GM21360 (cell line): ENCODE data around the gene PPM1L.
A peak's percentile ranks its signal among the peaks of the same experiment; 100 is the strongest.

Source experiments
- ATAC-seq: cut with Tn5 transposase; IDR thresholded peaks from one replicate; pipeline ENCODE4 v1.9.1; 2021; ENCODE audit warnings: mild to moderate bottlenecking, moderate library complexity; ENCODE audit not compliant: unreplicated experiment

PPM1L gene

DNA sequence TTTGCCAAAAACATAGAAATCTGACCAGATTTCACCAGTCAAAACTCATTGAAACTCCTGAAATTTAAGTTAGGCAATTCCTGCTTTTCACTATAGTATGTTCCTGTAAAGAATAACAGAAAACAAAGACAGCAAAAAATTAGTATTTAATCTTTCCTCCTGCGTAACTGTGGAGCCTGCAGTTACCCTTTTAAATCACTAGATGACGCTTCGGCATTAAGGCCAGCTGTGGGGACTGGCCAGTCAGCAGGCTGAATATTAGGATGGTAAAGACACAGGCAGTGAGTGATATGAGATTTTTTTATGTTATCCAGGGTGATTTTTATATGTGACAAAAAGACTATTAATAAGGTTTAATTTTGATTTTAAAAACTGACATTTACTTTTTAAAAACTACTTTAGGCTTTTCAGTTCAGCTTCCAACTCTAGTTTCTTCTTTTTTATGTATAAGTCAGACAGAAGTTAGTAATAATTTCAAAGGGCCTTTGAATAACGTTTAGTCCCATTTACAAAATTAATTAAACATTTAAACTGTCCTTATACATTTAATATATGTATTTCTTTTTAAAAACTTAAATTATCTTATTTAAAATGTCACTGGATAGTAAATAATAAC lies 165.1 kb downstream of the PPM1L start:
- peak; percentile 95 for ATAC-seq

DNA sequence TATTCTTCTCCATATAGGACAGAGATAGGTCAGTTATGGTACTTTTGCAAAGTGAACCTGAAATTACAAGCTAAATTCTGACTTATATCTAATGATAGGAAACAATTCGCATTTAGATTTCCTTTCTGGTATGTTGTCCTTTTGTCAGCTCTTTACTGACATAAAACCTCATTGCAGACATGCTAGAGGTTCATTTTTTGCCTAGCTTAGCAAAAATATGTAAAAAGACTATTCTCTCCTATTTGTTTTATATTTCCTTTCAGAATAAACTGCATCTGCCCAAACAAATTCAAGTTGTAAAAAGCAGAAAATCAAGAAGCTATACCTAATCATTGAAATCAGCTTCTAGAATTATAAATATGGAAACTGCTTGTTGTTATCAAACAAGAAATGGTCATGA lies 168.7 kb downstream of the PPM1L start:
- no peak for ATAC-seq

DNA sequence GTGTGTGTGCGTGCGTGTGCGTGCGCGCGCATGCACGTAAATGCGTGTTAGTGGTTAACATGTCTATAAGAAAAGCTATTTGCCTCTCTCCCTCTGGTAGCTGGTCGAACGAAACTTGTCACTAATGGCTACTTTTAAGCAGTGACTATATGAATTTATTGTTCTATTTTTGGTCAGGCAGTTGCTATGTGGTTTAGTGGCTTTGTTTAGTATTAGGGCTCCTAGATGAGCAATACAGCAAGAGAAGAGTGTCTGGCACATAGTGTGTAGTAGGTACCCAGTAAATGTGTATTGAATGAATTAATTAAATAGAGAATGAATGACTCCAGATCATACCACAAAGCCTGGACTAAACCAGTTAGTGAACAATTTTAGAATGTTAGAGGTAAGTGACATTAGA lies 171.6 kb downstream of the PPM1L start:
- no peak for ATAC-seq

DNA sequence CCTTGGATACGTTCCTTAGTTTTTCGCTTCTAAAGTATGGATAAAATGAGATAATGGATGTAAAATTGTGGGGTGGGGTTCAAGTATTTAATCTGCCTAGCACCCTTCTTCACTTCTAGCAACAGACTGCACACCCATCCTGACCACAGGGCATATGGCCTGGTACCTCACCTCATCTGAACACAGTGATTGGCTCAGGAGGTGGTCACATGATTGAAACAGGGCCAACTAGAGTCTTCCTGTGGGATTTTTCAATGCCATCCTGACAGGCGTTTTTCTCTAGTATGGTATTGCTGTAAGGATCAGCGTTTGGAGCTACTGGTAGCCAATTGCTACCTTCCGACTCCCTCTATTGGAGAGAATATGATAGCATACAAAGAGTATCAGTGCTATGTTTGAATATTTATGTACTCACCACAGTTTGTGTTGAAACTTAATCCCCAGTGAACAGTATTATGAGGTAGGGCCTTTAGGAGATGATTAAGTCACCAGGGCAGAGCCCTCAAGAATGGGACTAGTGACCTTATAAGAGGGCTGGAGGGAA lies 172.2 kb downstream of the PPM1L start:
- no peak for ATAC-seq

DNA sequence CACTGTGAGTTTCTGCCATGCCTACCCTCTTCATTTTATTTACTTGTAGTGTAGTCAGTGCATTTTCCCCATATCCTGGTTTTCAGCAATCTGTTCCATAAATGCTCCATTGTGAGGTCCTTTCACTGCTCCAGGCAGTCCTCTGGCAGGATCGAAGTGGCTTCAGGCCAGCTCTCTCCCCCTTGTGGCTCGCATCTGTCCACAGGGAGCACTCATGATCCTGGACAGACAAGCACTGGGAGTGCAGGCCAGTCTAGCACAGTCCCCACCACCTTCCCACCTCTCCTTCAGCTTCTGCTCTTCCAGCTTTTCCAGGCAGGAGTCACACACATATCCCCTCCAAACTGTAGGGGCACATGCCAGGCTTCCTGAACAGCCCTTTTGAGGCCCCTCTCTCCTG lies 173.6 kb downstream of the PPM1L start:
- no peak for ATAC-seq

DNA sequence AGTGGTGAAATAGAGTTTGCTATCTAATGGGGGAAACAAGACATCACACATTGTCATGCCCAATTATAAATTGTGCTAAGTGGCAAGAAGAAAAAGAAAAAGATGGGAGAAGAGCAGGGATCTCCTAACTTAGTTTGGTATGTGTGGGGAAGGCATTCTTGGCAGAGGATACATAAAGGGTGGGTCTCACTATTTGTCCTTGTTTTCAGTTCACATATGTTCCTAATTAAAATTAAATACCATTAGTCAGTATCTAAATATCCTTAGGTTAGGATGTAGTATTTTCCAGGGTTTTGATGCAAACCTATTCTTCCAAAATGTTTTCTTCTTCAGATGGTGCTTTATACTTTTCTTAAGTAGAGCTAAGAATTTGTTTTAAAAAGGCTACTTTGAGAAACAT lies 175.4 kb downstream of the PPM1L start:
- no peak for ATAC-seq

GRCh38 chr3:160935413-160936095 lies 179.5 kb downstream of the PPM1L start:
- no peak for ATAC-seq

DNA sequence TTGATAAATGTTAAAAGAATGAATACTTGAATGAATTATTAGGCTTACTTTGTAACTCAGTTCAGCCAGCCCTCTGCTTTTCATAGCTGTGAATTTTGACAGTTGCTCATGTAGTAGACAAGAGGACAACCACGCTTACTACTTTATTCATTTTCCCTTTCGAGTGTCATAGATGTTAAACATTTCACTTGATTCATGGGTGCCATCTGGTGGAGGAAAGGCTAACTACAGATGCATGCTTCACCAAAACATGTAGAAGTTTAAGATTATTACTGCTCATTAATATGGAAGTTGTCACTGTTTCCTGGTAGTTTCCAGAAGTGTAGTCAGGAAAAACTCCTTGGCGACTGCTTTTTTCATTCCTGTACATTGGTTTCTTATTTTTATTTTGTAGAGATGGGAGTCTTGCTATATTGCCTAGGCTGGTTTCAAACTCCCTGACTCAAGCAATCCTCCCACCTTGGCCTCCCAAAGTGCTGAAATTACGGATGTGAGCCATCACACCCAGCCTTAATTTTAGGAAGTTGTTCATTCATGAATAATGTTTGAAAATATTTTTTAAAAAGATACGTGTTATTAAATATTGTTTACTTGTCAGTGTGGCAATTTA lies 186.0 kb downstream of the PPM1L start:
- peak; percentile 75 for ATAC-seq

- no peak for ATAC-seq
Observed at GRCh38 chr3:160943996-160944395, 188.0 kb downstream of the PPM1L start.

GRCh38 chr3:160945336-160945735 lies 189.3 kb downstream of the PPM1L start:
- no peak for ATAC-seq

- no peak for ATAC-seq
Observed at GRCh38 chr3:160948273-160948672, 192.2 kb downstream of the PPM1L start.

DNA sequence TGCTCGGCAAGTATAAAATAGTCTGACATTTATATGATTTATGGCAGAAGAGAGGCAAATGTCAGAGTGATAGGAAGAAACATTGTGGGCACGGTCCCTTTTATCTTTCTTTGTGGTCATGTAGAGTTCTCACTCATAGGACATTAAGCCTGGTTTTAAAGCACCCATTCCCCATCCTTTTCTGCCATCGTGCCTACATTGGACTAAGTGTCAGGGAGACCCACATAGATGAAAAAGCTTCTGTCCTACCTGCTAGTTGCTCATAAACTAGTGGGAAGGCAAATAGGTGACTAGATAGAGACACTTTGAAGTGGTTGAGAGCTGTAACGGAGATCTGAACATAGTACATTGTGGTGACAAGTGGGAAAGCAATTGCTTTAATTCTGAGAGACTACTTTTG lies 193.4 kb downstream of the PPM1L start:
- no peak for ATAC-seq

DNA sequence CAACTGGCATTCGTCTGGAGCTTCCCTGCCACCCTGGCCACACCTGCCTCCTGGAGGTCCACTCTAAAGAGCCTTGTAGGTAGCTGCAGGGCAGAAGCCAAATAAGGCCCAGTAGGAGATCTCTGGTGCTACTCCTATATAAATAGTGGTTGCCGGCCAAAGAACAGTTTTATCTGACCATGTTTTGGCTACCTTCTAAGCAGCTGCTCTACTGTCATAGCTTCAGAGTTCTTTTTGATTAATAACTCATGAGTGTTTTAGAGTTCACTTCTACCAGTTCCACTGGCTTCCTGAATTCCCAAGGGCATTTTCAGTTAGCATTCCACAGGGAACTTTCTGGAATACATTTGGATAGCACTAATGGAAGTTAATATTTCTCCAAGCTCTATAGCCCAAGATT lies 194.5 kb downstream of the PPM1L start:
- ATAC-seq = no peak

DNA sequence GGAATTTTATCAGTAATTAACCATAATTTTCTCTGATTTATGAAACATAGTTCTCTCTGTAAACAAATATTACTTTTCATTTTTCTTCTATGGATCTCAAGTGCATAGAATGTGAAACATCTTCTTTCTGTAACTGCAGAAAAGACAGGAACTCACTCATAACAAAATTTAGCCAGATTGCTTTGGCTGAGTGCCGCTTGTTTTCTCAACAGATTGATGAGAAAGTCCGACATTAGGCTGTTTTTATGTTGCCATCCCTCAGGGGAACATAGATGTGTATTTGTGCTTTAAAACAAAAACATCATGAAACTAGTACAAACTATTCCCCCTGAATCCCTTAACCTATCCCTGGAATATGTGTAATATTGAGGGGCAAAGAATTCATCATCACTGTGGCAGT lies 194.9 kb downstream of the PPM1L start:
- ATAC-seq = no peak

GRCh38 chr3:160951642-160952487 lies 195.8 kb downstream of the PPM1L start:
- no peak for ATAC-seq

DNA sequence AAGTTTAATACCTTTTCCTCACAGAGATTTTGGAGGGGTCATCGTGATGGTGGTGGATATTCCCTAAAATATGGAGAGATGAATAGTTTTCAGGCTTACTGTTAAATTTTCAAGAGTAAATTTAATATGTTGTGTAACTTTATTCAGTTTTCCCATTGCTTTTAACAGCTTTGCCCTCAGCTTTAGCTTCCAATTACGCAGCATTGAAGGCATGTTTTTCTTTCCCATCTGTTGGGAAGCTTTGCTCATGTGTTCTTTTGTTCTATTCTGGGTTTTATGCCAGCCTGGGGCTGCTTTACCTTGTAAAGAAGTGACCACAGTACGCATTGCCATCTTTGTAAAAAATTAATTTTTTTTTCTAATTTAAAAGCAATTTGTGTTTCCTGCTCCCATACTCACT lies 197.7 kb downstream of the PPM1L start:
- no peak for ATAC-seq

GRCh38 chr3:160956785-160957184 lies 200.8 kb downstream of the PPM1L start:
- peak; percentile 88 for ATAC-seq

DNA sequence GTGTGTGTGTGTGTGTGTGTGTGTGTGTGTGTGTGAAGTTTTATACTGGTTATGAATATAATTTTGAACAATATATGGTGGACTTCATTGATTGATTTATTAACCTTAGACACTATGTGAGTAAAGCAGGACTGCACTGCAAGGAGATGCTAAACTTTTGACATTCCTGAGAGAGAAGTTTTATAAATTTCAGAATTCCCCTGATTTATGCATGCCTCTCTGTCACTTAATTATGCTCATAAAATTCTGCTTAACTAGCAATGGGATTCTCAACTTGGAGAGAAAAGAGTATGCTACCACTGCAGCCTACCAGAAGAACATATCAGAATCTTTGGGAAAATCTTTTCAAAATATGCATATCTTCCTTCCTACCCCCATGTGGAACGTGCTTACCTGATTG lies 204.5 kb downstream of the PPM1L start:
- no peak for ATAC-seq

- ATAC-seq = no peak
Observed at GRCh38 chr3:160963949-160964348, 207.9 kb downstream of the PPM1L start.

- no peak for ATAC-seq
Observed at GRCh38 chr3:160968761-160969160, 212.7 kb downstream of the PPM1L start.

DNA sequence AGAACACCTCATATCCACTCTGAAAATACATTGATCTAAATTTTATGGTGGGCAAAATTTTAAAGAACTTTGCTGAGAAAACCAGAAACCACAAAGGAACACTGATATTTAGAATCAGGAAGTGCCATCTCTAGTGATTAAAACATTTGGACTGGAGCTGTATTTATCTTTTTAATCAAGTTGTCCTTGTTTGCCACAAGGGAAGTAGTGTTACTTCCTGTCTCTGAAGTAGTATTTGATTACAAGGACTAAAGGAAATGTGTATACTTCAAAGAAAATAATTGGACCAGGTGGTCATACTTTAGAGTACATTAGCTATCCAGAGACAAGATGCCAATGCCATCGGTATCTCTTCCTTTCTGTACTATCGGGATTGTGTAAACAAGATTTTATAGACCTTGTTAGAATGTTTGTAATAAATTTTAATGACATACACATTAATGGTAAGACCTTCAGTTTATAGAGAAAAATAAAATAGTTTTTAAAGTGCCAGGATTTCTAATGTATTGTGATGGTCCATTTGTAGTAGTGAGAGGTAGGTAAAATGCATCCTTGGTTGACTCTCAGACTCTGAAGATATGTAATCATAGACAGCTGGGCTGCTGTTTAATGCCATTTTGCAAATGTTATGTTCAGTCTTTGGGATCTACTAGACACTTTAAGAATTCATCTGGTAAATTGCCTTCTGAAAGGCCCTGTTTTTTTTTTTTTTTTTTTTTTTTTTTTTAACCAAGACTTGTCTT lies 217.2 kb downstream of the PPM1L start:
- ATAC-seq = no peak
